Measurements from ENCODE around the gene MRPL52. TPM values are rescaled to one million over a fixed set of nuclear protein-coding genes. Genes with fewer than 3 reads are reported as not detected.

Gene MRPL52
- total RNA-seq, 1 donor, result 69.9 TPM

- no peak for DNase-seq (ENCODE audit: low read depth)
- H3K4me3 ChIP-seq (ENCODE audit: low read depth, low read length), result no peak overlapping the region
- TF ChIP-seq CTCF (IDR thresholded peaks at IDR 0.05; ENCODE audit: insufficient read depth, low read length), result no peak
Observed at GRCh38 chr14:22878271-22879246, 48.9 kb downstream of the MRPL52 start.

- no peak for DNase-seq (ENCODE audit: low read depth)
- TF ChIP-seq CTCF (IDR thresholded peaks at IDR 0.05; ENCODE audit: insufficient read depth, low read length), result no peak
- H3K4me3 ChIP-seq (ENCODE audit: low read depth, low read length), result no peak overlapping the region
Observed at GRCh38 chr14:22882064-22882463, 52.4 kb downstream of the MRPL52 start.

GRCh38 chr14:22882529-22883172, 53.0 kb downstream of the MRPL52 start:
- no peak for TF ChIP-seq CTCF (IDR thresholded peaks at IDR 0.05; ENCODE audit: insufficient read depth, low read length)
- DNase-seq (ENCODE audit: low read depth), result peak; percentile 18
- H3K4me3 ChIP-seq (ENCODE audit: low read depth, low read length), result no peak overlapping the region

GRCh38 chr14:22883173-22883976, 53.7 kb downstream of the MRPL52 start, which contains the start of gene REM2:
REM2 (plus strand) TSS chr14:22883222; CDS start chr14:22883288, 66 bp downstream.
- DNase-seq (ENCODE audit: low read depth), result no peak

GRCh38 chr14:22884076-22884737, 54.5 kb downstream of the MRPL52 start:
- H3K4me3 ChIP-seq (ENCODE audit: low read depth, low read length), result no peak overlapping the region
- no peak for TF ChIP-seq CTCF (IDR thresholded peaks at IDR 0.05; ENCODE audit: insufficient read depth, low read length)
- no peak for DNase-seq (ENCODE audit: low read depth)

More at GRCh38 chr14:22883173-22883976, 53.7 kb downstream of the MRPL52 start, which contains the start of gene REM2:
- TF ChIP-seq CTCF (IDR thresholded peaks at IDR 0.05; ENCODE audit: insufficient read depth, low read length), result no peak
- no peak within 1 kb of the TSS for H3K4me3 ChIP-seq (ENCODE audit: low read depth, low read length)

Small RNA genes lying within 50 kb of the gene (small RNA-seq; reads per million reads assigned to genes)
- not detected for gene RF00019

Other genes starting within 250 kb of the MRPL52 start
- 81.2 and 564 TPM in 2 replicates for gene DAD1, start 240.7 kb upstream of the MRPL52 start, total RNA-seq (ENCODE audit: low replicate concordance)
- 24.3 and 48.6 TPM in 2 replicates for gene ABHD4, start 231.6 kb upstream of the MRPL52 start, total RNA-seq (ENCODE audit: low replicate concordance)
- not detected in 2 replicates for gene OR6J1, start 185.5 kb upstream of the MRPL52 start, total RNA-seq (ENCODE audit: low replicate concordance)
- gene OXA1L, start 63.2 kb upstream of the MRPL52 start, total RNA-seq (ENCODE audit: low replicate concordance), result 50.9 and 66.4 TPM in 2 replicates
- 2.5 and 16.5 TPM in 2 replicates for gene SLC7A7, start 14.5 kb upstream of the MRPL52 start, total RNA-seq (ENCODE audit: low replicate concordance)
- 258 and 311 TPM in 2 replicates for gene MMP14, start 6.7 kb downstream of the MRPL52 start, total RNA-seq (ENCODE audit: low replicate concordance)
- 104 and 107 TPM in 2 replicates for gene LRP10, start 41.9 kb downstream of the MRPL52 start, total RNA-seq (ENCODE audit: low replicate concordance)
- gene REM2, start 53.3 kb downstream of the MRPL52 start, total RNA-seq (ENCODE audit: low replicate concordance), result 0.09 TPM in 1 of 2 replicates, not detected in the other
- 48.7 and 101 TPM in 2 replicates for gene RBM23, start 89.3 kb downstream of the MRPL52 start, total RNA-seq (ENCODE audit: low replicate concordance)
- gene PRMT5, start 99.5 kb downstream of the MRPL52 start, total RNA-seq (ENCODE audit: low replicate concordance), result 23.0 and 53.5 TPM in 2 replicates
- 29.3 and 31.2 TPM in 2 replicates for gene HAUS4, start 127.2 kb downstream of the MRPL52 start, total RNA-seq (ENCODE audit: low replicate concordance)
- gene AJUBA, start 152.7 kb downstream of the MRPL52 start, total RNA-seq (ENCODE audit: low replicate concordance), result 14.6 and 47.6 TPM in 2 replicates
- 7.0 and 8.1 TPM in 2 replicates for gene C14orf93, start 180.3 kb downstream of the MRPL52 start, total RNA-seq (ENCODE audit: low replicate concordance)
- gene PSMB5, start 205.0 kb downstream of the MRPL52 start, total RNA-seq (ENCODE audit: low replicate concordance), result 164 and 176 TPM in 2 replicates
- gene PSMB11, start 212.3 kb downstream of the MRPL52 start, total RNA-seq (ENCODE audit: low replicate concordance), result not detected in 2 replicates
- 2.4 and 3.7 TPM in 2 replicates for gene CDH24, start 227.6 kb downstream of the MRPL52 start, total RNA-seq (ENCODE audit: low replicate concordance)